Activated T-cell treated with anti-CD3 and anti-CD28 coated beads, Interleukin-2, amount 50 U/mL, for 4 hours (primary cell): Measurements from ENCODE around the gene ZNF488. TPM values are rescaled to one million over a fixed set of nuclear protein-coding genes. Genes with fewer than 3 reads are reported as not detected.

Experiments used
- ATAC-seq, 2 donors: fragments of 200-7000 bp; cut with Tn5 transposase; one replicate each; pipeline ENCODE4 v1.10.0; 2021
- DNase-seq: peaks from one replicate; pipeline ENCODE4 v3.0.0-alpha.2; 2020
- H3K27me3 Mint-ChIP-seq: one replicate; pipeline ENCODE4 v1.8.0; 2021; ENCODE audit warnings: low read depth, mixed read lengths
- H3K36me3 Mint-ChIP-seq: one replicate; pipeline ENCODE4 v1.8.0; 2022; ENCODE audit warnings: mixed read lengths; ENCODE audit not compliant: insufficient read depth
- H3K4me1 Mint-ChIP-seq: one replicate; pipeline ENCODE4 v1.8.0; 2021; ENCODE audit warnings: low read depth, mixed read lengths
- H3K4me3 Mint-ChIP-seq: one replicate; pipeline ENCODE4 v1.8.0; 2021; ENCODE audit warnings: mild to moderate bottlenecking, moderate library complexity, mixed read lengths
- H3K9me3 Mint-ChIP-seq: one replicate; pipeline ENCODE4 v1.8.0; 2021; ENCODE audit warnings: mixed read lengths
- total RNA-seq, 3 donors: library from RNA; stranded (reverse); gene quantifications; one replicate each; pipeline ENCODE4 v1.2.1, GENCODE V29; 2021

Gene ZNF488
- total RNA-seq, 3 donors from 2014 or later: 0.10 TPM; not detected in 2

- no peak for DNase-seq
- Mint-ChIP-seq H3K36me3 (no peaks in the 10 kb centered on the region), H3K4me3 (no peak overlapping the region), H3K27me3 (peaks cover 10% of the 10 kb centered on the region), H3K9me3 (no peaks in the 10 kb centered on the region), H3K4me1 (no peaks in the 10 kb centered on the region)
- no peak for ATAC-seq
These were observed 62.4 kb downstream of the ZNF488 start for GRCh38 chr10:47321521-47322195.

GRCh38 chr10:47320812-47321211, 63.3 kb downstream of the ZNF488 start:
- H3K9me3 Mint-ChIP-seq: no peaks in the 10 kb centered on the region
- no peaks in the 10 kb centered on the region for H3K4me1 Mint-ChIP-seq
- H3K4me3 Mint-ChIP-seq: no peak overlapping the region
- ATAC-seq (no peak), DNase-seq (no peak)
- peaks cover 10% of the 10 kb centered on the region for H3K27me3 Mint-ChIP-seq
- no peaks in the 10 kb centered on the region for H3K36me3 Mint-ChIP-seq

- H3K27me3 Mint-ChIP-seq: peaks cover 7% of the 10 kb centered on the region
- H3K4me1 Mint-ChIP-seq: no peaks in the 10 kb centered on the region
- ATAC-seq (no peak), DNase-seq (no peak)
- H3K36me3 Mint-ChIP-seq: no peaks in the 10 kb centered on the region
- H3K4me3 Mint-ChIP-seq: no peak overlapping the region
- H3K9me3 Mint-ChIP-seq: no peaks in the 10 kb centered on the region
These were observed 64.3 kb downstream of the ZNF488 start for GRCh38 chr10:47319784-47320183.

DNA sequence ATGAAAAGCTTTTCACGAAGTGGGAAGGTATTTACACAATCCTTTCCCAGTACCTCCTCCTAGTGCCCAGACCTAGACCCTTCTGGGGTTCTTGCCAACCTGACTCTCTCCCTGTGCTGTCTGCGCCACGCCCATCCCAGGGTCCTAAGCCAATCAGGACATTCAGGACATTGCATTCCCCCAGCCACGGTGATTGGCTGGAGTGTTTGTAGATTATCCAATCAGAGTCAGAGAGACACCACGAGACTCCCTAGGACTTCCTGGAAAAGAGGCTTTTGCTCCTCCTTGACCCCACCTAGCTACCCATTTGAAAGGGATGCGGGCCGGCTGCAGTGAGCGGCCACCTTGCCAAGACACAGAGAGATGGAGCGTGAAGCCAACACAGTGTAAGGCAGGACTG, 65.4 kb downstream of the ZNF488 start:
- no peaks in the 10 kb centered on the region for H3K9me3 Mint-ChIP-seq
- H3K4me1 Mint-ChIP-seq: no peaks in the 10 kb centered on the region
- H3K36me3 Mint-ChIP-seq: no peaks in the 10 kb centered on the region
- H3K4me3 Mint-ChIP-seq: no peak overlapping the region
- H3K27me3 Mint-ChIP-seq: peaks cover 5% of the 10 kb centered on the region
- DNase-seq (no peak), ATAC-seq (no peak)

GRCh38 chr10:47317251-47317650, 66.8 kb downstream of the ZNF488 start:
- peaks cover under 1% of the 10 kb centered on the region for H3K4me1 Mint-ChIP-seq
- H3K27me3 Mint-ChIP-seq: peaks cover 2% of the 10 kb centered on the region
- H3K4me3 Mint-ChIP-seq: no peak overlapping the region
- no peak for ATAC-seq
- no peaks in the 10 kb centered on the region for H3K9me3 Mint-ChIP-seq
- DNase-seq: no peak
- no peaks in the 10 kb centered on the region for H3K36me3 Mint-ChIP-seq

DNA sequence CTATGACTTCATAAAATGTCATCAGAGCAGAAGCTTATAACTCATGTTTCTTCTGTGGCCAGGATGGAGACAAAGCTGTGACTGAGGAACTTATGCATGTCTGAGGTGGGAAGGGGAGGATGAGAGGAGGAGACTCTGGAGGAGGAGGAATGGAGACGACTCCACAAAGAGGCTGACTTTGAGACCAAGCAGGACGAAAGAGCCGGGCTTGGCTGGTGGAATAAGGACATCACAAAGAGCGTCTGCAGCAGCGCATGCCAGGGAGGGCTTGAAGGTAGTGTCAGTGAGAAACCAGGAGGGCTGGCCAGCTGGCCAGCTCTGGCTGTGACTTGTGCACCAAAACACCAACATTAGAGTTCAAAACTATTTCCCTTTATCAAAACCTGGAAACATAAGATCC, 68.0 kb downstream of the ZNF488 start:
- Mint-ChIP-seq H3K36me3 (no peaks in the 10 kb centered on the region), H3K27me3 (no peaks in the 10 kb centered on the region), H3K4me3 (no peak overlapping the region), H3K9me3 (no peaks in the 10 kb centered on the region), H3K4me1 (peaks cover 12% of the 10 kb centered on the region)
- DNase-seq: no peak
- no peak for ATAC-seq

Other genes with a start within 250 kb of the ZNF488 start
- under 1 TPM; 0.25 to 0.43 (median 0.37) TPM for gene GDF10, start 84.1 kb downstream of the ZNF488 start, total RNA-seq
- not detected for gene GDF2, start 61.8 kb downstream of the ZNF488 start, total RNA-seq
- gene RBP3, start 35.9 kb downstream of the ZNF488 start, total RNA-seq: not detected
- gene ANXA8, start 99.8 kb upstream of the ZNF488 start, total RNA-seq: not detected
- gene FAM25G, start 107.4 kb upstream of the ZNF488 start, total RNA-seq: not detected
- 1 to 10 TPM; 3.2 to 6.5 (median 3.7) TPM for gene AGAP9, start 139.3 kb upstream of the ZNF488 start, total RNA-seq